Measurements from ENCODE around the gene HELB.

Gene HELB

DNA sequence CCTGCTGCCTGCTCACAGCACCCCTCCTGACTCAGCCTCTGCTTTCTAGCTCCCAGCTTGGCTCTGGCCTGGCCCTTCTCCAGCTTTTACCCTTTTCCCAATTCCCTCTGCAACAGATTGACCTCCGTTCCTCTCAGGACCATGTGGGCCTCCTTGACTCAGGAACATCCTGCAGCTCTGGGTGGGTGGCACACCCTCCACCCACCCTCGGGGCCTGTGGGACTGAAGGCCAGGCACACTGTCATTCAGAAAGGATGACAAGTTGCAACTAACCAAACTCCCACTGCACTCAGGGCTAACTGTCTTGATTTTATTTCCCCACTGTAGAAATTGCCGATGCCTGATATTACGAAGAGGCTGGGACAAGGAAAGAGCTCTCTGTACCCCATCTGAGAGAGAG is 59.4 kb downstream of the HELB start:
- no peak for DNase-seq (ENCODE audit: low read depth)

DNA sequence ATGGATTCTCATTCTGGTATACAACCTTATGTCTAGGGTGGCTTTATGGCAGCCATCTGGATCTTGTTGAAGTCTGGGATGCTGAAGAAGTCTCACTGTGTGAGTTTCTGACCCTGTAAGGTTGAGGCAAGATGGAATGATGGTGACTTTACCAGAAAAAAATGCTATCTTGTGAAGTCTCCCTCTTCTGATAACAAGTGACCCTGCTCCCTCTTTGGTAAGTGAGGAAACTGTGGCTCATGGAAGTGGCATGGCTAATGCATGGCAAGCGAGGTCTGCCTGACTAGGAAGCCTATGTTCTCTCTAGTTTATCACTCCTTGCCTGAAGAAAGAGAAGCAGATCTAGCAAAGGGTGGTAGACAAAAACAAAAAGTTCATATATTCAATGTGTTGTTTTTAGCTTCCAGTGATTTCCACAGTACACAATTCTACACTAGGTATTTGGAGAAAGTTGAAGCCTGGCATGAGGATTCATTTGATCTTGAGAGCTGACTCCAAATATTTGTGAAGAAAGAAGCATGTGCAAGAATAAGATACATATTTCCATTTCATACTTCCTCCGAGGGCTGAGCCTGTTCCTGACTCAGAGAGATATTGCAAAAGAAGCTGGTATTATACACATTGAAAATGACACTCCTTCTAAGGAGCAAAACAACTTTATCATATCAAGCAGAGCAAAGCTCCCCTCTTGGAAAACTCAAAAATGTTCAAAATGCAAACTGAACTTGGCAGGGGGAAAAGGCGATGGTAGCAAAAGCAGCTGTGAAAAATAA is 63.6 kb downstream of the HELB start:
- DNase-seq (ENCODE audit: low read depth) = no peak

DNA sequence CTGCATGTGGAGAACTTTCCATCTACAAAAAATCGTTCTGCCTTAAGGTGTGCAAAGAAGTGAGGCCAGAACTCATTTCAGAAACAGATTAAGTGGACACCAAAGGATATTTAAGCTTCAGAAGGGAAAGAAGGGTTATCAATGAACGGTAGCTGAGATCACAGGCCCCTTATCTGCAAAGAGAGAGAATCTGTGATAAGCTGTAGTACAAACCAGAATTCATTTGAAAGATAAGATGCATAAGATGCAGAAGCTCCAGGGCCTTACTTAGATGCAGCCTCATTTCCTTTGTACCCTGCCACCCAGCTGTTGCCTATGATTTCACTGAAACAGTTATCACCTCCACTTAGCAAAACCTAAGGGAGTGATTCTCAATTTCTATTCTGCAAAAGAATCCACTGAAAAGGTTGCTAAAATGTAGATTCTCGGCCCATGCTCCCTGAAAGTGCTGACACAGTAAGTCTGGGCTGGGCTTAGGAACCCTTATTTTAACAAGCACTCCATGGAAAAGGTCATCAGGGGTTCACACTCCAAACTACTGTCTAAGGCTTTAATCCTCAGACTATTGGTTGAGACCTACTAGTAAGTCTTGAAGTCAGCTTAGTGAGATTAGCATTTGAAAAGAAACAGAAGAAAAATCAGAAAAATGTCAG is 64.8 kb downstream of the HELB start:
- no peak for DNase-seq (ENCODE audit: low read depth)

DNA sequence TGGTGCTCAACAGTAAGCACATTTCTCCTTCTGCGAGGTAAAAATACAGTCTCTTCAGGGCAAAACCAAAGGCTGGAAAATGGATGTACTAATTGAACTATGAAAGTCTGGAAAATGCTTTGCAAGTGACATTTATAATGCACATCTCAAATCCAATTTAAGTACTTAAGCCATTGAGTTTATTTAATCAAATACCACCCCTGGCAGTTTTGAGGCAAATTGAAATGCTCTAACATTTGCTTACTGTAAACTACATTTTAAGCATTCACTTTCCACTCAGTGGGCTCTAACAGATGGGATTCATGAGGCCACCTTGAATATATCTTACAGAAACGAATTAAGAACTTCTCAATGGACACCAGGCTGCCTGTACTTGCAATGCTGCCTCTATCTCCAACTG is 69.7 kb downstream of the HELB start:
- no peak for DNase-seq (ENCODE audit: low read depth)

DNA sequence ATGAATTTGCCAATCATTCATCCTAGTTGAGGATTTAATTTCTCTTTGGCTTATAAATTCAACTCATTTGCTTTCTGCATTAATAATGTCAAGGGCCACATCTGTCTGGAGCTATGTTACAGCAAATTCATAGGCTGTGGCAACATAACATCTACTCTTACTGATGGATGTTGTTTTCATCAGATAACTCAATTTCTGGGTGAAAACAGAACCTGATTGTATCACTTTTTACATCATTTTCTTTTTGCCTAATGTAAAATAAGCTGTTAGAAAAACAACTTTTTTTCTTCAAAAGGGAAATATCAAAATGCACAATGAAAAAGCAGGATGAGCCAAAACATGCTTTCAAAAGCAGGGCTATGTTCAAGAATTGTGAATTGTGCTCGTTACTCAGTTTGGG is 73.3 kb downstream of the HELB start:
- DNase-seq (ENCODE audit: low read depth) = no peak

DNA sequence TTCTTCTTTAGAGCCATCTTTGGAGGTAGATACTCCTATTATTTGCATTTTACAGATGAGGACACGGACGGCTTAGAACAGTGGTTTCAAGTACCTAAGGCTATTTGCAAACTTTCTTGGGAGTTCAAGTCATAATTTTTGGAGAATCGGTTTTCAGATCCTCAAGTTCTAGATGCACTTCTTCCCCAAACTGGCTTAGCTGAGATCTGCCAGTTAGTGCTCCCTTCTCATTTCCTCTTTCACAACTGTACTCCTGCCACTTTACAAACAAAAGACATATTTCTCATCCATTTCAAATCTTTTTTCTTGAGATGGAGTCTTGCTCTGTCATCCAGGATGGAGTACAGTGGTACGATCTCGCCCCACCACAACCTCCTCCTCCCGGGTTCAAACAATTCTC is 77.3 kb downstream of the HELB start:
- DNase-seq (ENCODE audit: low read depth) = no peak

DNA sequence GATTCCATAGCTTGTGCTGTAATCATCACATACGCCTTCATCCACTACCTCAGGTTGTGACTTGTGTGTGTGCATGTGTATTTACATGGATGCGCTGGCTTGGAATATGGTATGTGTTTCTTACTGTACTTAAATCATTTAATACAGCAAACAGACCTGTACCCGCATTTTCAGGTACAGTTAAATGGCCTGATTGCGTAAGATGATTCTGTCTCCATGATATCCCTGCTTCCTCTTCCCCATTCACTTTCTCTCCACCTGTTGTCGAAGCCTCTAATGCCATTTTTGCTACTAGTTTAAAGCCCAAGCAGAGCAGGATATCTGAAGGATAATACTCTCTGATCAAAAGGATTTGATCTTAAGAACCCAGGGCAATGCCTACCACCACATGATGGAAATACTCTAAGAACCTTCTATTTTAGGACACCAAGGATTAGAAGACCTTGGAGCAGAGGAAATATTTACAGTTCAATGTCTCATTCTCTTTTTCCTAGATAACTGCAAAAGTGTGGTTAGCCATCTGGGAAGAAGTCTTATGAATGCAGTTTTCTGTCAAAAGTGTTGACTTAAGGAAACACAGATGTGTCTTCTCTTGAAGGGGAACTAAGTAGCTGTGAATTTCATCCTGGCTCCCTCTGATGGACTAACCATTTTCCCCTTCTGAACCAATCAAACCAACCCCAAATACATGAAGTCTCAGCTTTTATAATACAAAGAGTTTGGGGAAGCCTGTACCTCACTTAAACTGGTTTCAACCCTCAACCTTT is 78.7 kb downstream of the HELB start:
- no peak for DNase-seq (ENCODE audit: low read depth)

DNA sequence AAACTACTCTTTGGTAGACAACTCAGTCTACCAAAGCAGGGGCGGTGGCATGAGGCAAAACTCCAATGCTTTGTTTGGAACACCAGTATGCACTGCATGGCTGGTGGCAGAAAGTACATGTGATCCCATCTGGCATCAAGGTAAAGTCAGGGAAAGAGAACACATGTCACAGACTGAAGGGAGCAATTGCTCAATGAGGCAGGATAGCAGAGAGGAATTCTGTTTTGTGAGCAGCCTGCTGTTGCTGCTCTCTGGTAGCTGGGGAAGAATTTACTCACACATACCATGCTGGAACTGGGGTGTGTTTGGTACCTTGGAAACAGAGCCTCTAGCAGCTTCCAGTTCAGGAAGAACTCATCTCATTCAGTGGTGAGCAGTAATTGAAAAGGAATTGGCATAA is 84.8 kb downstream of the HELB start:
- no peak for DNase-seq (ENCODE audit: low read depth)
